ENCODE results near the gene CST4.

DNA sequence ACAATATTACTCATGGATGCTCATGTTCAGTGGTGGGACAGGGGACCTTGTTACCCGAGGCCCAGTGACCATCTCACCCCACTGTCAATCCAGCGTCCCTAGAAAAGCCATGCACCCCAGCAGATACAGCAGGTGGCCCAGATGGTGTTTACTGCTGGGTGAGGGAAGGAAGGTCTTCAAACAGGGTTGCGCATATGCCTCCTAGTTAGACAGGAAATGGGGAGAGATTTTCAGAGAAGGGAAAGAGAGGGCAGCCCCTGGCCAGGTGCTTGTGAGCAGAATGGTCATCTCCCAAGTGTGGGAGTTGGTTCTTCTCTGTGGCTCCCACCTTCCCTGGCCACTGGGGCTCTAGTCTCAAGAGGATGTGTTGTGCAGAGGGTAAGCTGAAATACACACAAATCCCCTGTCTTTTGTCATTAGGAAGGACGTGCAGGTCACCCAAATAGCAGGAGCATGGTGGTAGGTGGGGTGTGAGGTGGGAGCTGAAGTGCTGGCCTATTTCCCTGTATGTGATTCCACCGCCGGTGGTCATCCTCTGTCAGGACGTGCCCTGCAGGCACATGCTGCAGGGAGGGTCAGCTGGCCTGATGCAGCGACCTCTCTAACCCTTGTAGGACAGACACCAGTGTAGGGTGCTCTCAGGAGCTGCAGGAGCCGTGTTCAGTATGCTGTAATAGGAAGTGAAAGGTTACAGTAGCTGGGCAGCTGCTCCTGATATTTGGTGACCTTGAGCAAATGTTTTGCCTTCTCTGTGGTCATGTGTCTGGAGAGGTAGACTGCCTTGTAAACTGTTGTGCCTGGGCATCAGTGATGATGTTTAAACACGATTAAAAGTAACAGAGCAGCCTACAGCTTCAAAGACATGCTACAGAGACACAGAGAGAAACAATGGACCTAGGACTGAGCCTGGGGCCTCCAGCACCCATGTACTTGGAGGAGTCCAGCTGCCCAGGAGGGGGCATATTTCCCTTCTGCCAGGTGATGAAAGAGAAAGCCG, 47.9 kb downstream of the CST4 start:
- no peak for TF ChIP-seq POLR2AphosphoS5 (IDR thresholded peaks at IDR 0.05; ENCODE audit: insufficient read depth, low read depth, low read length)
- TF ChIP-seq, protein P1, sequence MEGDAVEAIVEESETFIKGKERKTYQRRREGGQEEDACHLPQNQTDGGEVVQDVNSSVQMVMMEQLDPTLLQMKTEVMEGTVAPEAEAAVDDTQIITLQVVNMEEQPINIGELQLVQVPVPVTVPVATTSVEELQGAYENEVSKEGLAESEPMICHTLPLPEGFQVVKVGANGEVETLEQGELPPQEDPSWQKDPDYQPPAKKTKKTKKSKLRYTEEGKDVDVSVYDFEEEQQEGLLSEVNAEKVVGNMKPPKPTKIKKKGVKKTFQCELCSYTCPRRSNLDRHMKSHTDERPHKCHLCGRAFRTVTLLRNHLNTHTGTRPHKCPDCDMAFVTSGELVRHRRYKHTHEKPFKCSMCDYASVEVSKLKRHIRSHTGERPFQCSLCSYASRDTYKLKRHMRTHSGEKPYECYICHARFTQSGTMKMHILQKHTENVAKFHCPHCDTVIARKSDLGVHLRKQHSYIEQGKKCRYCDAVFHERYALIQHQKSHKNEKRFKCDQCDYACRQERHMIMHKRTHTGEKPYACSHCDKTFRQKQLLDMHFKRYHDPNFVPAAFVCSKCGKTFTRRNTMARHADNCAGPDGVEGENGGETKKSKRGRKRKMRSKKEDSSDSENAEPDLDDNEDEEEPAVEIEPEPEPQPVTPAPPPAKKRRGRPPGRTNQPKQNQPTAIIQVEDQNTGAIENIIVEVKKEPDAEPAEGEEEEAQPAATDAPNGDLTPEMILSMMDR (IDR thresholded peaks at IDR 0.05; ENCODE audit: extremely low read depth in 1 of 2, insufficient read depth in 1 of 2, low read depth in 1 of 2, low read length in 2 of 2) = no peak
- no peak for TF ChIP-seq POLR2A (IDR thresholded peaks at IDR 0.05; ENCODE audit: low read depth, low read length)
